ENCODE data around the gene GALNT14. TPM values are rescaled to one million over a fixed set of nuclear protein-coding genes. Genes with fewer than 3 reads are reported as not detected.

GALNT14 gene
- total and polyA plus RNA-seq, 2 of the 8 experiments (the other 6 are each of a cell fraction or from before 2014, with no cell fraction given): 13.0 to 13.7 TPM

GRCh38 chr2:31112544-31112943 lies 25.7 kb downstream of the GALNT14 start:
- no peak overlapping the region for H2AK5ac ChIP-seq (ENCODE audit: low read depth, low read length)
- no peak overlapping the region for H3K56ac ChIP-seq (replicated peaks; ENCODE audit: insufficient read length, low read depth, low read length)
- no peak overlapping the region for H4K5ac ChIP-seq (ENCODE audit: insufficient read length, low read depth, low read length)
- no peak overlapping the region for H2AFZ ChIP-seq (ENCODE audit: low read length)
- no peaks in the 10 kb centered on the region; a peak in 1 of 4 replicates for H3K79me2 ChIP-seq (ENCODE audit: control insufficient read depth in 1 of 2, insufficient read depth in 2 of 2, low read length in 2 of 2)
- H2BK12ac ChIP-seq (ENCODE audit: low read depth, low read length): no peak overlapping the region
- H2BK15ac ChIP-seq (ENCODE audit: low read length): no peak overlapping the region
- H3K9ac ChIP-seq (replicated peaks in 1 of 4; ENCODE audit: extremely low read depth in 1 of 4, low read depth in 3 of 4, low read length in 3 of 4): no peak overlapping the region
- no peaks in the 10 kb centered on the region; a peak in 2 of 7 replicates for H3K27me3 ChIP-seq (replicated peaks in 1 of 4; ENCODE audit: control insufficient read depth in 3 of 4, extremely low read depth in 1 of 4, insufficient read depth in 3 of 4, low read length in 3 of 4)
- H4K91ac ChIP-seq (replicated peaks; ENCODE audit: insufficient read length, low read length): no peak overlapping the region
- H3K14ac ChIP-seq (ENCODE audit: insufficient read length): no peak overlapping the region
- no peak overlapping the region for H2BK5ac ChIP-seq (ENCODE audit: low read depth, low read length)
- H3K36me3 ChIP-seq (ENCODE audit: control insufficient read depth in 2 of 4, insufficient read depth in 4 of 4, low read length in 3 of 4): peaks cover 0 to 4% (median 0%) of the 10 kb centered on the region in 4 experiments; a peak in 2 of 8 replicates
- H4K8ac ChIP-seq (ENCODE audit: extremely low read depth, insufficient read depth, low read length): no peak overlapping the region
- H3K18ac ChIP-seq (ENCODE audit: extremely low read depth, low read length): no peak overlapping the region
- H2BK120ac ChIP-seq (replicated peaks; ENCODE audit: low read depth, low read length): no peak overlapping the region
- H3K9me3 ChIP-seq (ENCODE audit: insufficient read depth in 2 of 2, low read depth in 1 of 2, low read length in 1 of 2): peaks cover 13 to 15% of the 10 kb centered on the region in 2 experiments
- H3K4me3 ChIP-seq (ENCODE audit: extremely low read depth in 1 of 4, insufficient read depth in 2 of 4, low read depth in 3 of 4, low read length in 4 of 4): no peak overlapping the region
- H3K4ac ChIP-seq (replicated peaks; ENCODE audit: insufficient read length, low read depth, low read length): no peak overlapping the region
- H3K23ac ChIP-seq (ENCODE audit: insufficient read length): no peak overlapping the region
- WGBS, 2 experiments (ENCODE audit: extremely low coverage in 1 of 2, insufficient coverage in 1 of 2, insufficient read length in 1 of 2, insufficient replicate concordance in 2 of 2, low coverage in 1 of 2, low lambda C conversion rate in 2 of 2, missing lambda C conversion rate in 1 of 2): 94% methylated on average over 3 of the region's 3 CpGs; no CpG with 5 or more reads in 1 of the 2 experiments
- H3K4me2 ChIP-seq (ENCODE audit: insufficient read depth in 1 of 2, low read depth in 2 of 2, low read length in 2 of 2): no peak overlapping the region
- FAIRE-seq (no peak), DNase-seq (ENCODE audit: low read depth in 1 of 2, low spot score in 2 of 2) (no peak)
- ChIA-PET POLR2A (ENCODE audit: partially characterized antibody) (no interaction called here), CTCF (ENCODE audit: partially characterized antibody) (interaction anchor here (1.0 to 1.1 kb wide), 2 partner anchors 23 to 33 kb away, joined by 3 to 4 read pairs; no protein-coding TSS in a partner anchor)
- peaks cover 0 to 1% of the 10 kb centered on the region in 2 experiments for H4K20me1 ChIP-seq (replicated peaks in 1 of 2; ENCODE audit: control insufficient read depth in 1 of 2, insufficient read depth in 2 of 2, low read length in 2 of 2)
- no peak overlapping the region for H2BK20ac ChIP-seq (ENCODE audit: low read length)
- no peaks in the 10 kb centered on the region for H3K23me2 ChIP-seq (ENCODE audit: low read depth, low read length)
- no peaks in the 10 kb centered on the region for H3K79me1 ChIP-seq (ENCODE audit: low read depth, low read length)
- TF ChIP-seq SAP30 (IDR thresholded peaks at IDR 0.05; ENCODE audit: insufficient read depth, insufficient replicate concordance, low read length) (no peak), BRCA1 (IDR thresholded peaks at IDR 0.05; ENCODE audit: low read depth, low read length) (no peak), SRF (IDR thresholded peaks at IDR 0.05; ENCODE audit: low read depth, low read length) (no peak)
- H3K27ac ChIP-seq (ENCODE audit: low read depth, low read length): no peak overlapping the region
- peaks cover 0 to 4% (median under 1%) of the 10 kb centered on the region in 4 experiments; a peak in 2 of 7 replicates for H3K4me1 ChIP-seq (replicated peaks in 1 of 4; ENCODE audit: control insufficient read depth in 3 of 4, insufficient read depth in 4 of 4, low read length in 3 of 4)

All from H1 (cell line).